HepG2 (cell line): ENCODE measurements around the gene BUD23. TPM values are rescaled to one million over a fixed set of nuclear protein-coding genes. Genes with fewer than 3 reads are reported as not detected.
A peak's percentile ranks its signal among the peaks of the same experiment; 100 is the strongest.

Experiments
- ATAC-seq: fragments of 200-7000 bp; cut with Tn5 transposase; 3 replicates; pipeline ENCODE4 v1.9.1; 2020; ENCODE audit warnings: mild to moderate bottlenecking, moderate library complexity
- BruUV-seq: library from RNA; stranded (reverse); fragments of 400-500 nt; replicated peaks from 2 replicates; lab custom pipeline; 2021; lab: Mats Ljungman, UMichigan
- CTCF ChIA-PET: fragments of 300-600 bp; formaldehyde crosslinking; extraction: SDS; loops from one replicate; lab custom pipeline; 2021; ENCODE audit warnings: low total read pairs, inconsistent platforms, low intra/inter-chr PET ratio; lab: Yijun Ruan, JAX
- POLR2A ChIA-PET: fragments of 350-600 bp; sonication (Branson Sonifier 250); formaldehyde crosslinking; loops from one replicate; lab custom pipeline; 2020; ENCODE audit warnings: antibody characterized with exemption, inconsistent platforms; lab: Yijun Ruan, JAX
- DNase-seq: peaks from one replicate; pipeline ENCODE4 v3.0.0-alpha.2; 2015; ENCODE audit warnings: low spot score
- FAIRE-seq: peaks from 3 replicates; lab custom pipeline; 2011; peaks lifted over from hg19 to GRCh38; lab: Jason Lieb, UNC
- H2AFZ ChIP-seq: one replicate; pipeline ENCODE4 v1.6.1; 2011; ENCODE audit warnings: low read length, inconsistent platforms
- H3K27ac ChIP-seq: fragments of 300-600 bp; 3 replicates; pipeline ENCODE4 v1.8.0; 2011; ENCODE audit warnings: mixed run types, mild to moderate bottlenecking, mixed read lengths, low read length, inconsistent platforms; ENCODE audit not compliant: insufficient read depth; ENCODE audit errors: extremely low read length
- H3K27me3 ChIP-seq, 2 experiments: fragments of 200-600 bp in 1 of 2; 2 replicates in 1 of 2; 3 replicates in 1 of 2; pipeline versions ENCODE4 v1.6.0 to v1.8.0; 2011; ENCODE audit warnings: low read length in 2 of 2, mild to moderate bottlenecking in 2 of 2, moderate library complexity in 2 of 2, inconsistent platforms in 1 of 2; ENCODE audit not compliant: insufficient read depth in 2 of 2, control insufficient read depth in 1 of 2
- H3K36me3 ChIP-seq, 2 experiments: fragments of 200-600 bp in 1 of 2; replicated peaks in 1 of 2; 2 replicates in 1 of 2; 3 replicates in 1 of 2; pipeline versions ENCODE4 v1.5.1 to v1.8.0; 2011; ENCODE audit warnings: low read length in 2 of 2, inconsistent platforms in 1 of 2; ENCODE audit not compliant: insufficient read depth in 2 of 2, control insufficient read depth in 1 of 2
- H3K4me1 ChIP-seq: 2 replicates; pipeline ENCODE4 v1.5.1; 2012; ENCODE audit warnings: low read length, inconsistent platforms; ENCODE audit not compliant: insufficient read depth
- H3K4me2 ChIP-seq: 2 replicates; pipeline ENCODE4 v1.6.0; 2011; ENCODE audit warnings: low read depth, low read length, inconsistent platforms
- H3K4me3 ChIP-seq, 3 experiments: fragments of 200-600 bp in 1 of 3; sonication (generic), shearing (Covaris generic) in 1 of 3; replicated peaks in 1 of 3; 2 replicates each; pipeline ENCODE4 v1.5.1; 2011 to 2016; ENCODE audit warnings: low read length in 3 of 3, inconsistent platforms in 2 of 3, low read depth in 2 of 3, mild to moderate bottlenecking in 2 of 3, control low read depth in 1 of 3, mixed read lengths in 1 of 3; ENCODE audit not compliant: insufficient read depth in 1 of 3
- H3K79me2 ChIP-seq: one replicate; pipeline ENCODE4 v1.6.1; 2011; ENCODE audit warnings: low read length, inconsistent platforms; ENCODE audit not compliant: insufficient read depth
- H3K9ac ChIP-seq: 2 replicates; pipeline ENCODE4 v1.6.0; 2011; ENCODE audit warnings: mild to moderate bottlenecking, low read depth, low read length, inconsistent platforms; ENCODE audit not compliant: insufficient read depth
- H3K9me3 ChIP-seq: 2 replicates; pipeline ENCODE4 v1.5.1; 2012; ENCODE audit warnings: mild to moderate bottlenecking, low read length
- H4K20me1 ChIP-seq: 2 replicates; pipeline ENCODE4 v1.6.0; 2011; ENCODE audit warnings: inconsistent platforms, mild to moderate bottlenecking, low read length, moderate library complexity; ENCODE audit not compliant: insufficient read depth
- BCL3 ChIP-seq: sonication (generic); formaldehyde crosslinking; IDR thresholded peaks from 2 replicates; pipeline ENCODE4 v1.5.1; 2020; ENCODE audit warnings: mild to moderate bottlenecking, missing genetic modification reagents, moderate library complexity
- FOXP1 ChIP-seq, 2 experiments: fragments of 450-650 bp in 1 of 2; IDR thresholded peaks; 2 replicates each; pipeline ENCODE4 v1.6.1; 2017 to 2018; ENCODE audit warnings: antibody characterized with exemption in 1 of 2
- PTBP1 ChIP-seq: fragments of 200-400 bp; formaldehyde crosslinking; IDR thresholded peaks from 2 replicates; pipeline ENCODE4 v1.6.1; 2018; ENCODE audit warnings: low read length, low read depth; ENCODE audit not compliant: poor library complexity, severe bottlenecking
- SRY ChIP-seq: sonication (generic); formaldehyde crosslinking; IDR thresholded peaks from 2 replicates; pipeline ENCODE4 v1.8.0; 2022; ENCODE audit warnings: mild to moderate bottlenecking, missing genetic modification reagents
- TEAD3 ChIP-seq: optimal IDR thresholded peaks from 2 replicates; pipeline ENCODE3; 2016; ENCODE audit warnings: borderline replicate concordance
- ZBTB42 ChIP-seq: sonication (generic); formaldehyde crosslinking; IDR thresholded peaks from 2 replicates; pipeline ENCODE4 v1.5.0; 2020; ENCODE audit warnings: mild to moderate bottlenecking, missing genetic modification reagents
- ZMYM4 ChIP-seq: sonication (generic); formaldehyde crosslinking; IDR thresholded peaks from 2 replicates; pipeline ENCODE4 v1.8.1; 2023; ENCODE audit warnings: mild to moderate bottlenecking, missing genetic modification reagents
- ZNF331 ChIP-seq: sonication (generic); formaldehyde crosslinking; IDR thresholded peaks from 2 replicates; pipeline ENCODE4 v1.4.0; 2020; ENCODE audit warnings: missing genetic modification reagents
- ZNF740 ChIP-seq: sonication (generic); formaldehyde crosslinking; IDR thresholded peaks from 2 replicates; pipeline ENCODE4 v1.4.0; 2020; ENCODE audit warnings: missing genetic modification reagents
- ZSCAN12 ChIP-seq: sonication (generic); formaldehyde crosslinking; IDR thresholded peaks from 2 replicates; pipeline ENCODE4 v1.9.0; 2021; ENCODE audit warnings: mild to moderate bottlenecking, missing genetic modification reagents
- WGBS: methylation state at CpG from one replicate; pipeline ENCODE4 v1.1.6; 2017; ENCODE audit warnings: low lambda C conversion rate; 5-methylcytosine and 5-hydroxymethylcytosine counted together
- in situ Hi-C: cut with HindIII; loops from 2 replicates; pipeline ENCODE4 v1.10.0; 2017; ENCODE audit warnings: low pct_unique_long_range_greater_than_20kb; ENCODE audit not compliant: extremely low pct_ligation_motif_present
- intact Hi-C: fragments of 100-400 bp; cut with micrococcal nuclease; formaldehyde crosslinking; loops from one replicate; pipeline ENCODE4 v1.10.0; 2022; ENCODE audit not compliant: unreplicated experiment
- polyA plus RNA-seq, 8 experiments: library from polyadenylated mRNA; depleted of rRNA in 3 of 8; stranded (reverse) in 7 of 8; unstranded in 1 of 8; fragments of >200 nt; fragmentation: Illumina TruSeq in 4 of 8; extraction: Trizol in 4 of 8; gene quantifications; 2 replicates each; pipeline versions ENCODE4 v1.2.1 to v1.2.3, GENCODE V29; 2011 to 2016; ENCODE audit warnings: low read depth in 4 of 8, missing spikeins in 1 of 8, mixed read lengths in 1 of 8; ENCODE audit not compliant: insufficient read depth in 1 of 8
- total RNA-seq, 5 experiments: library from RNA; depleted of rRNA; stranded (reverse); fragments of >200 nt; fragmentation: Illumina TruSeq; extraction: Trizol; gene quantifications; 2 replicates each; pipeline ENCODE4 v1.2.3, GENCODE V29; 2016; ENCODE audit warnings: low read depth in 1 of 5
- TF ChIP-seq, protein P1 (sequence below): sonication (generic); formaldehyde crosslinking; IDR thresholded peaks from 2 replicates; pipeline ENCODE4 v1.8.1; 2022; ENCODE audit warnings: low read depth, mild to moderate bottlenecking, missing genetic modification reagents

The BUD23 gene
- total and polyA plus RNA-seq, 2 of the 13 experiments (the other 11 are each of a cell fraction or from before 2014, with no cell fraction given): 47.5 to 54.5 TPM

DNA sequence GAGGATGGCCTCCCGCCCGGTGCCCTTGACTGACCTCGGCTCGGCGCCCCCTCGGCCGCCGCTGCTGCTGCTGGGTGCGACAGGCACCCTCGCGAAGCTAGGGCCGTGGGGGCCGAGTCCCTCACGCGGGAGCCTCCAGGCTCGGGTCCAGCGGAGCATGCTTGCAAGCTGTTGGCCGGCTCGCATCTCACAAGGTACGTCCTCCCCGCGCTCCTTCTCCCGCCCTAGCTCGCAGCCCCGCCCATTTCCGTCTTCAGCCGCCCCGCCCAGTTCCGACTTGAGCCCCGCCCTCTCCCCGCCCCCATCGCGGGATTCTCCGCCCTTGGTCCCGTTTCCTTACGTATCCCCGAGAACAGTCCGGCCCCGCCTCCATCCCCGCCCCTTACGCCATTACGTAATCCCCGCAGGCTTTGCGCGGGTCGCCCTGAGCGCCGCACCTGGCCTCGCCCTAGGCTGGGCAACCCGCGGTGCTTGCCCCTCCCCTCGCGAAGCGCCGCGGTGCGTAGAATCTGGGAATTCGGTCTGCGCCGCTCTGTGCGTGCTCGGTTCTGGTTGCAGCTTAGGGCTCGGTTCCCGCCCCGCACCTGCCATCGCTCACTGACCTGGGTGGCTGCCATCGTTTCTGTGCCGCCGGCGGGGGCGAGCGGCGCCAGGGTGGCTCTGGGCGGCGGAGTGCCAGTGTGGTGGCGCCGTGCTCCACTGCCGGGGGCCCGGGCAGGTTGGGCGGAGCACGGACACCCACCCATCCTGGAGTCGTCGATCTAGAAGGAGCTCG is 55.4 kb downstream of the BUD23 start, which contains the start of gene ABHD11 (continued):
- TF ChIP-seq PTBP1: no peak
- TF ChIP-seq TEAD3 (CRISPR knock-in tag): peak; percentile 22
- TF ChIP-seq ZNF740 (CRISPR knock-in tag): peak; percentile 53; the same call in 1 of the 2 replicates
- no peak for TF ChIP-seq ZSCAN12

- no peak for ATAC-seq
- 0 out of 2 replicates have a peak, but pooled peaks have one; percentile 6 for TF ChIP-seq BCL3 (CRISPR knock-in tag)
- 0 out of 2 replicates have a peak, but pooled peaks have one; percentile 8 for TF ChIP-seq SRY
- TF ChIP-seq ZMYM4 (CRISPR knock-in tag): peak; percentile 3; the same call in 1 of the 2 replicates
- TF ChIP-seq ZBTB42: peak; percentile 5; the same call in 1 of the 2 replicates
- TF ChIP-seq FOXP1 (IDR thresholded peaks at IDR 0.05): no peak
- no peak for TF ChIP-seq FOXP1 (CRISPR knock-in tag; IDR thresholded peaks at IDR 0.05)
- TF ChIP-seq ZNF331 (CRISPR knock-in tag): no peak
- TF ChIP-seq, protein P1, sequence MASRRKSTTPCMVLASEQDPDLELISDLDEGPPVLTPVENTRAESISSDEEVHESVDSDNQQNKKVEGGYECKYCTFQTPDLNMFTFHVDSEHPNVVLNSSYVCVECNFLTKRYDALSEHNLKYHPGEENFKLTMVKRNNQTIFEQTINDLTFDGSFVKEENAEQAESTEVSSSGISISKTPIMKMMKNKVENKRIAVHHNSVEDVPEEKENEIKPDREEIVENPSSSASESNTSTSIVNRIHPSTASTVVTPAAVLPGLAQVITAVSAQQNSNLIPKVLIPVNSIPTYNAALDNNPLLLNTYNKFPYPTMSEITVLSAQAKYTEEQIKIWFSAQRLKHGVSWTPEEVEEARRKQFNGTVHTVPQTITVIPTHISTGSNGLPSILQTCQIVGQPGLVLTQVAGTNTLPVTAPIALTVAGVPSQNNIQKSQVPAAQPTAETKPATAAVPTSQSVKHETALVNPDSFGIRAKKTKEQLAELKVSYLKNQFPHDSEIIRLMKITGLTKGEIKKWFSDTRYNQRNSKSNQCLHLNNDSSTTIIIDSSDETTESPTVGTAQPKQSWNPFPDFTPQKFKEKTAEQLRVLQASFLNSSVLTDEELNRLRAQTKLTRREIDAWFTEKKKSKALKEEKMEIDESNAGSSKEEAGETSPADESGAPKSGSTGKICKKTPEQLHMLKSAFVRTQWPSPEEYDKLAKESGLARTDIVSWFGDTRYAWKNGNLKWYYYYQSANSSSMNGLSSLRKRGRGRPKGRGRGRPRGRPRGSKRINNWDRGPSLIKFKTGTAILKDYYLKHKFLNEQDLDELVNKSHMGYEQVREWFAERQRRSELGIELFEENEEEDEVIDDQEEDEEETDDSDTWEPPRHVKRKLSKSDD (CRISPR knock-in tag): 0 out of 2 replicates have a peak, but pooled peaks have one; percentile 10
- intact Hi-C loops (no loop called here), in situ Hi-C loops (no loop called here)
- peaks cover 44% of the 10 kb centered on the region for H3K4me1 ChIP-seq
- H3K4me3 ChIP-seq: peak overlapping the region; percentile 75 to 97 (median 92)
- no peaks in the 10 kb centered on the region for H3K79me2 ChIP-seq
- peaks cover 0 to 9% of the 10 kb centered on the region in 2 experiments; a peak in 1 of 5 replicates for H3K36me3 ChIP-seq
- POLR2A ChIA-PET: interaction anchor here (1.2 to 1.6 kb wide), 4 partner anchors 10 to 136 kb away, joined by 3 to 6 read pairs (median 6); partner anchors contain the start of gene MLXIPL
- H3K4me2 ChIP-seq: peak overlapping the region; percentile 98
- H3K27ac ChIP-seq: peak overlapping the region; percentile 67
- no peak overlapping the region for H2AFZ ChIP-seq
- no peak for DNase-seq
- peak overlapping the region; percentile 95 for H3K9ac ChIP-seq
- CTCF ChIA-PET: no interaction called here
- H3K27me3 ChIP-seq: no peaks in the 10 kb centered on the region
- no peaks in the 10 kb centered on the region for H3K9me3 ChIP-seq
- 68% methylated on average over 13 of the region's 13 CpGs for WGBS
- no peak for FAIRE-seq
- H4K20me1 ChIP-seq: no peaks in the 10 kb centered on the region
- BruUV-seq: no TSS peak
These were observed 56.0 kb downstream of the BUD23 start for GRCh38 chr7:73739387-73739767.
